ENCODE measurements around the gene SURF1.

The SURF1 gene

DNA sequence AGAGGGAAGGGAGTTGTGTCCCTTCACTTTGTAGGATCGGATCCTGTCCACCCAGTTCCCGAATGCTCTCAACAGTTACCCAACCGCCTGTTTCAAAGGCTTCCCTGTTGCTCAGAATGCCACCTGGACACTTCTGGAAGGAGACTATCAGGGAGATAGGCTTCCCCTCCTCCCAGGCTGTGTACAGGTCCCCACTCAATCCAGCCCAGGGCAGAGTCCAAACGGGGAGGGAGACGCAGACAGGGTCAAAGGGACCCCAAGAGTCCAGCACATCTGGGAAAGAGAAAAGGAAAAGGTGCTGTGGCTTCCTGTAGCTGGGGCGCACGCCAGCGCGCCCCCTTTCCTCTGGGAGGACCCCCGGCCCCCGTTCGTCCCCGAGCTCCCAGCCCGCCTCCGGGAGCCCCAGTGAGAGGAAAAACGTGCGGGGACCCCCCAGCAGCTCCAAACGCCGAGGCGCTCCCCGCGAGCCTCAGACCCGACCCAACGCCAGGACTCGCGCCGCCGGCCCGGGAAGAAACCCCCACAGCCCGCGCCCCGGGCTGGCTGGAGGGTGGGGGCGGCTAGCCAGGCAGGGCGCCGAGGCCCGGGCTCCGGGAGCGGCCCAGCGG lies 18.9 kb upstream of the SURF1 start:
- peaks cover 32% of the 10 kb centered on the region for H3K4me1 Mint-ChIP-seq
- ATAC-seq (no peak), DNase-seq (ENCODE audit: low spot score in 2 of 2) (peak; percentile 31 to 78)
- H3K27ac Mint-ChIP-seq, result peak overlapping the region; percentile 98
- peaks cover 52% of the 10 kb centered on the region for H3K36me3 Mint-ChIP-seq
- peak overlapping the region; percentile 89 for H3K4me3 Mint-ChIP-seq
- H3K9me3 Mint-ChIP-seq, result no peaks in the 10 kb centered on the region

DNA sequence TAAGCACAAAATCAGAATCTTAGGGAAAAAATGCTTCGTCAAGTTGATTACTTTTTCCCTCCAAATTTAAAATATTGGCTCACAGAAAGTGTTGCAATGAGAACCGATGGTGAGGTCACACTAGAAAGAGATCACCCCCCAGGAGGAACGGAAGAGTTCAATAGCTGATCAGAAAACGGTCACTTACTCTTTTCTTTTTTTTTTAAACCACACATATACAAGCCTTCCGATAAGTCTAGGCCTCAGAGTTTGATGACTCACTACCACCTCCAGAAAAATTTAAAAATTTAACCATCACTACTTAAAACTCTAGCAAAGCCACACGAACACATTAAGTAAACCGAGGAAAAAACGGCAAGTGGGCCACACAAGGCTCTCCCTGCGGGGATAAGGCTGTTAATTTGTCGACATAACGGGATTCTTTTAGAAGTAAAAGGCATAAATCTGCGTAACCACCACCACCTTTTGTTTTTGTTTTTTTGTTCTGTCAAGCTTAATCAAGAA lies 18.4 kb upstream of the SURF1 start:
- ATAC-seq, result peak; percentile 44
- peaks cover 58% of the 10 kb centered on the region for H3K36me3 Mint-ChIP-seq

DNA sequence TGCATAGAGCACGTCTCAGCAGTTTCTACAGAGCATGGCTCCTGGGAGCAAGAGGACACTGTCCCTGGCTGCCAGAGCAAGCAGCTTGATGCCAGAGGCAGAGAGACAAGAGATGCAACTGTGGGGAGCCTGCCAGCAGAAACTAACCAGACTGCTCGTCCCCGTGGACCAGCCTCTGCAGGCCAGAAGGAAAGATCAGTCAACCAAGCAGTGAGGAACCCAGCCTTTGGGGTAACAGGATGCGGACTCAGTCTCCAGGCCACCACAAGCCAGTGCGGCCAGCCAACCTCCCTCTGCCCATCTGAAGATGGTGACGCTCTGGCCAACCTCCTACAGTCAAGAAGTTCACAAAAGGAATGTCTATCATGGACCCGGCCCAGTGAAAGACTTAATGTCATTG lies 15.9 kb upstream of the SURF1 start:
- peaks cover 60% of the 10 kb centered on the region for H3K4me1 Mint-ChIP-seq
- H3K27ac Mint-ChIP-seq, result peak overlapping the region; percentile 98
- H3K9me3 Mint-ChIP-seq, result no peaks in the 10 kb centered on the region
- DNase-seq (ENCODE audit: low spot score in 2 of 2) (peak in 1 of 2 donors; percentile 67), ATAC-seq (no peak)
- H3K36me3 Mint-ChIP-seq, result peaks cover 83% of the 10 kb centered on the region
- H3K4me3 Mint-ChIP-seq, result peak overlapping the region; percentile 89

More for the DNA sequence above, 18.4 kb upstream of the SURF1 start:
- Mint-ChIP-seq H3K27ac (peak overlapping the region; percentile 98), H3K9me3 (no peaks in the 10 kb centered on the region), H3K4me3 (peak overlapping the region; percentile 89), H3K4me1 (peaks cover 38% of the 10 kb centered on the region)
- DNase-seq (ENCODE audit: low spot score in 2 of 2), result no peak

- Mint-ChIP-seq H3K9me3 (no peaks in the 10 kb centered on the region), H3K4me3 (peak overlapping the region; percentile 89), H3K36me3 (peaks cover 92% of the 10 kb centered on the region), H3K4me1 (peaks cover 69% of the 10 kb centered on the region), H3K27ac (peak overlapping the region; percentile 98)
- ATAC-seq (peak; percentile 73), DNase-seq (ENCODE audit: low spot score in 2 of 2) (peak; percentile 46 to 86)
Observed at GRCh38 chr9:133371261-133371711, 15.0 kb upstream of the SURF1 start.

GRCh38 chr9:133370685-133371084 lies 14.4 kb upstream of the SURF1 start:
- DNase-seq (ENCODE audit: low spot score in 2 of 2) (peak in 1 of 2 donors; percentile 76), ATAC-seq (peak; percentile 53)
- Mint-ChIP-seq H3K27ac (peak overlapping the region; percentile 98), H3K9me3 (no peaks in the 10 kb centered on the region), H3K36me3 (peaks cover 98% of the 10 kb centered on the region), H3K4me1 (peaks cover 69% of the 10 kb centered on the region), H3K4me3 (peak overlapping the region; percentile 89)

DNA sequence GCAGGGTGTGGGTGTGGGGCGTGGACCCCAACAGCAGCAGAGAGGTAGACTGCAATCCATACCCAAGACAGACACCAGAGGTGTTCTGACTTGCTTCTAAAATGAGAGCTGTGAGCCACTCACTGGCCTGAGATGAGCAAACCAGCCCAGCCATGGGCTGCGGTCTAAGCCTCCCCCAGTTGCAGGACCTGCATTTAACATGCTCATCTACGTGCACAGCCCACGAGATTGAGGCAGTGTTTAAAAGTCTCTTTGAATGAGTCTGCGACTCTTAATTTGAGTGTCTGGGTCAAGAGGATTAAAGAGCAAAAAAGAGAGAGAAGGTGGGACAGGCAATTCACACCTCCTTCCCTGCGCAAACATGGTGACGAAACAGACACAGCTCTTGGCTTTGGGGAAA lies 13.6 kb upstream of the SURF1 start:
- Mint-ChIP-seq H3K36me3 (peaks cover 100% of the 10 kb centered on the region), H3K4me3 (peak overlapping the region; percentile 89), H3K9me3 (no peaks in the 10 kb centered on the region), H3K4me1 (peaks cover 73% of the 10 kb centered on the region), H3K27ac (peak overlapping the region; percentile 98)
- peak in 1 of 2 donors; percentile 85 for DNase-seq (ENCODE audit: low spot score in 2 of 2)
- peak; percentile 79 for ATAC-seq

DNA sequence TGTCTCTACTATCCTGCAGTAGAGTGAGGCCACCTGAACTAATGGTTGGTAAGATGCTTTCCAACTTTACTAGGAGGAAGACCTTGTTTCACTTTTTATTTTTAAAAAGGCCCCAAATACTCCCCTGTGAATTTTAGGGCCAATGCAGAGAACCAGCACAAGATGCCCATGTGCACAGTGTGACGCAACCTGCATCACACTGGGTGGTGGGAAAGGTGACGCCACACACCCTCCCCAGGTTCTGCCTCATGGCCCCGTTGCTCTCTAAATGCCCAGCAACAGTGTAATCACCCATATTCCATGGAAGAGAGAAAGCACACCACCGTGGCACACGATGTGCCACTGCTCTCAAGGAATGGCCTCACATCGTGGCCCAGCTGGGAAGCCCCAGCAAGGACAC lies 13.1 kb upstream of the SURF1 start:
- Mint-ChIP-seq H3K4me3 (peak overlapping the region; percentile 89), H3K4me1 (peaks cover 75% of the 10 kb centered on the region), H3K36me3 (peaks cover 100% of the 10 kb centered on the region), H3K9me3 (no peaks in the 10 kb centered on the region), H3K27ac (peak overlapping the region; percentile 98)
- no peak for DNase-seq (ENCODE audit: low spot score in 2 of 2)
- ATAC-seq, result no peak

DNA sequence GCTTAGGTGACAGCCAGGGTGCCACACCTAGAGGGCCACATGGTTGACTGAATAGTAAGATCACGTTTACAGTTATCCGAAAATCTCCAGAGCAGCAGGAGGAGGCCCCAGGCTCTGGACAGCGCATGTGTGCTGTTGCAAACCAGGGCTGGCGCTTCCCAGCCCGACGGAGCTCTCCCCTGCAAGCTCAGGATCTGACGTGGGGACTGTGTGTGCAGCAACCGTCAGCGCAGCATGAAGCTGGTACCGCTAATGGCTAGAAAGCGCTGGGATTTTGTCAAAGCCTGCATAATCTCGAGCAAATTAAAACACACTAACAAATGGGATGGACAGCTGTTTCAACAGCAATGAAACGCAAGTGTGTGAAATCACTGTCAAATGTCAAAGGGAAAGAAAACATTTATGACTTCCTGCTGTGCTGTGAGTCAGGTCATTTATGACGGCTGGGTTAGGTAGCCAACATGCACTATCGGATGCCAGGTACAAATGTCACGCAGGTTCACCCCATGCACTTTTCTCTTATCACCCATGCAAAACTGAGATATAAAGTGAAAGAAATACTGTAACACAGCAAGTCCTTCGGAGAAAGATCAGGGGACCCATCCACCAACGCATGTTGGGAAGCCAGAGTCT lies 12.1 kb upstream of the SURF1 start:
- Mint-ChIP-seq H3K4me3 (peak overlapping the region; percentile 89), H3K27ac (peak overlapping the region; percentile 98), H3K36me3 (peaks cover 100% of the 10 kb centered on the region), H3K9me3 (no peaks in the 10 kb centered on the region), H3K4me1 (peaks cover 84% of the 10 kb centered on the region)
- DNase-seq (ENCODE audit: low spot score in 2 of 2) (no peak), ATAC-seq (no peak)

- H3K36me3 Mint-ChIP-seq, result peaks cover 100% of the 10 kb centered on the region
- DNase-seq (ENCODE audit: low spot score in 2 of 2) (no peak), ATAC-seq (no peak)
- H3K4me3 Mint-ChIP-seq, result no peak overlapping the region
- H3K27ac Mint-ChIP-seq, result peak overlapping the region; percentile 8
- no peaks in the 10 kb centered on the region for H3K9me3 Mint-ChIP-seq
- H3K4me1 Mint-ChIP-seq, result peaks cover 84% of the 10 kb centered on the region
Observed at GRCh38 chr9:133367778-133368177, 11.5 kb upstream of the SURF1 start.

GRCh38 chr9:133367221-133367620 lies 10.9 kb upstream of the SURF1 start:
- H3K4me3 Mint-ChIP-seq, result peak overlapping the region; percentile 14
- H3K27ac Mint-ChIP-seq, result peak overlapping the region; percentile 8
- H3K36me3 Mint-ChIP-seq, result peaks cover 100% of the 10 kb centered on the region
- no peak for ATAC-seq
- DNase-seq (ENCODE audit: low spot score in 2 of 2), result no peak
- peaks cover 83% of the 10 kb centered on the region for H3K4me1 Mint-ChIP-seq
- no peaks in the 10 kb centered on the region for H3K9me3 Mint-ChIP-seq

DNA sequence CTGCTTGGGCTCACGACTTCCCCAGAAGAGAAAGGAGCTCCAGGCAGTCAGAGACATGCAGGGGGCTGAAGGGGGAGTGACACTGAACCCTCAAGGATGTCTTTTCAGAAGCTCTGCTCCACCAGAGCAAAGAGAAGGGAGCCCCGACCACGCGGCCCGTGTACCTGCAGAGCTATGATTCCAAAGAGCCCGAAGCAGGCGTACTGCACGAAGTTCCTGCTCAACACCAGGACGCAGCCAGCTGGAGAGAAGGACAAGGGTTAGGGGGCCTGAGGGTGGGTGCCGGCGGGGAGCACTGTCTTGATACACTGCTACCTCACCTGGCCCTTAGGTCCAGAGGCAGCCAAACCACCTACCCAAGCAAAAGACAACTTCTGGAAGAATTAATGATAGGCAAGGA lies 10.1 kb upstream of the SURF1 start:
- peaks cover 83% of the 10 kb centered on the region for H3K4me1 Mint-ChIP-seq
- peaks cover 100% of the 10 kb centered on the region for H3K36me3 Mint-ChIP-seq

DNA sequence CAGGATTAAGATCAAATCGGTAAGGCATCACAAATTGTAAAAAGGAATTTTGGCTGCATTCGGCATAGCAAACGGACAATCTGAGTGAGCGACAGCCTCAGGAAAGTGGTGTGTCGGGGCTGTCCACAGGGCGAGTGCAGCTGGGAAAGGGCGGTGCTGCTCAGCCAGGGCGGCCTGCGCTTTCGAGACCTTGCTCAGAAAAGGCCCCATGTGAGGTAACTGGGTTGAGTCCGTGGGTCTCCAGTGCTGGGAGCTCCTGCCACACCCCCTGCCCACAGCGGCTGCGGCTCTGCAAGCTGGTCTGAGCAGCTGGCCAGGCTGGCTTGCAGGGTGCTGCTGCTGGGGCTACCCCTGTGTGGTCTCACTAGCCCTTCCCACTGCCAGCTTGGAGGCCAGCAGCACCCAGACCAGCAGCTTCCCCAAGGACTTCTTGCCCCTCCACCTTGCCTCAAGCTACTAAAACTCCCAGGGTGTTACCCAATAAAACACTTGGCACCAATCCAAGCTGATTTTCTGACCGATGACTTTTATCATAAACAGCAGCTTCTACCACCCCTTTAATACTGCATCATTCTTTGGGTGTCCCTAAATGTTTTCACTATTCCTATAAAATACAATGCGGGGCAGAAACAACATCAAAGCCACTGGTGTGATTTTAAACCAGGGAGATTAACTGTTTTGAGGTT lies 6.2 kb upstream of the SURF1 start:
- Mint-ChIP-seq H3K36me3 (peaks cover 100% of the 10 kb centered on the region), H3K4me3 (no peak overlapping the region), H3K27ac (peak overlapping the region; percentile 89), H3K4me1 (peaks cover 85% of the 10 kb centered on the region), H3K9me3 (no peaks in the 10 kb centered on the region)
- ATAC-seq (no peak), DNase-seq (ENCODE audit: low spot score in 2 of 2) (no peak)

More for the DNA sequence above, 10.1 kb upstream of the SURF1 start:
- DNase-seq (ENCODE audit: low spot score in 2 of 2) (no peak), ATAC-seq (no peak)
- H3K4me3 Mint-ChIP-seq, result no peak overlapping the region
- no peaks in the 10 kb centered on the region for H3K9me3 Mint-ChIP-seq
- H3K27ac Mint-ChIP-seq, result no peak overlapping the region

DNA sequence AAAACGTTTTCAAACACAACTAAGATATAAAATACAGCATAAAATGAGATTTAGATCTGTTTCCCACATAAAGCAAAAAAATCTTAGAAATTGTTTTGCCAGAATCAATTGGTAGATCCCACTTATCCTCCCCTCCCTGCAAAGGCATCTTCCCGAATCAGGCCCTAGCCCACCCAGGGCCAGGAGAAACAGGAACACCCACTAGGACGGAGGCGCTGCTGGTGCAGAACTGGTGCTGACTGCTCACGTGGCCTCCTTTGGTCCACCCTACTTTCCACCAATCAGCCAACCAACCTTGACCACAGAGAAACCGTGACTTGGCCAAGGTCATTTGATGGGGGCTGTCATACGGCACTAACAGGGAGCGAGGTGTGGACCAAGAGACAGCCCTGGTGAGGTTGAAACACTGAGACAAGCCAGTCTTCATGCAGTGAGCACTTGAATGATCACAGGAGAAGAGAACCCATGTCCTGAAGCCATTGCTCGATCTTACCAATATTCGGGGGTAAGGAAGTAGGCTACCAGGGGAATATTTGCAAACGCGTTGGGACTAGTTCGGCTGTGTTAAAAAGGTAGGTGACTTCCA lies 5.3 kb upstream of the SURF1 start:
- Mint-ChIP-seq H3K4me3 (no peak overlapping the region), H3K4me1 (peaks cover 84% of the 10 kb centered on the region)

DNA sequence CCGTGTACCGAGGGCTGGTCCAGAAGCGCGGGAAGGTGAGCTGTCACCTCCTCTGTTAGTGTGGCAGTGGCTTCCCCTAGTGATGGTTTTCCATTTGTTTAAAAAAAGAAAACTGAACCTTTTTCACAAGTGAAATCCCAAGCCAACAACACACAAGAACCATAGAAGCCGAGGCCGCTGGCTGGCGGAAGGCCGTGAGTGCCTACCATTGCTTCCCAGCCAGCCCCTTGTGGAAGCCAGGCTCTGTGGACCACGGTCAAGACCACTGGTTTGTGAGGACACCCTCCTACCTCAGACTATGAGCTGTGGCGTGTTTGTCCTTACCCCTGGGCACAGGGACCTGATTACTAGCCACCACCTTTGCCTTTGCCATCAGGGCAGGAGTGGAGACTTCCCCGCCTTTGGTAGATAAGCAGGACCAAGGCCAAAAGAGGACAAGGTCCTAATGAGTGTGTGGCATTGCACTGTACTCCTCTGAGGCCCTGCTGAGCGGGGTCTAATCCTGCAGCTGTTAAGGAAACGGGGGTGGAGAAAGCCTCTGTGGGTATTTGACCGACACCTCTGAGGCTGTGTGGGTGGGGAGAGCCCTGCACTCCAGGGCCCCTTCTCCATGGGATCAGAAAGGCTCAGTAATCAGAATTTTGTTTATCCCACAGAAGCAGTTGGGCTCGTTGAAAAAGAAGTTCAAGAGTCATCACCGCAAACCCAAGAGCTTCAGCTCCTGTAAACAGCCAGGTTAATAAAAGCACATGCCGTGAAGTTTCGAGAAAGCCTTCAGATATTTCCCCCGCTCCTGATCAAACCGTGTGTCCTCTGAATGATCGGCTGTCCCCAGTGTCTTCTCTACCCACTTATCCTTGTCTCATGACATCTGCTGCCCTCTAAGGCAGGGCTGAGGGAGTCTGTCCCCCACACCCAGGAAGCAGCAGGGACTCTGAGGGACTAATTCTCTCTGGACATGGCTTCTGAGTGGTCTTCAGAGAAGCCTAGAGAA lies 4.4 kb upstream of the SURF1 start:
- H3K4me1 Mint-ChIP-seq, result peaks cover 80% of the 10 kb centered on the region
- H3K36me3 Mint-ChIP-seq, result peaks cover 98% of the 10 kb centered on the region
- ATAC-seq (no peak), DNase-seq (ENCODE audit: low spot score in 2 of 2) (no peak)
- peak overlapping the region; percentile 89 for H3K27ac Mint-ChIP-seq
- H3K4me3 Mint-ChIP-seq, result no peak overlapping the region
- no peaks in the 10 kb centered on the region for H3K9me3 Mint-ChIP-seq

More for the DNA sequence above, 5.3 kb upstream of the SURF1 start:
- no peak for ATAC-seq
- DNase-seq (ENCODE audit: low spot score in 2 of 2), result no peak
- no peaks in the 10 kb centered on the region for H3K9me3 Mint-ChIP-seq
- H3K36me3 Mint-ChIP-seq, result peaks cover 100% of the 10 kb centered on the region
- peak overlapping the region; percentile 89 for H3K27ac Mint-ChIP-seq
